Activated naive CD8-positive, alpha-beta T cell treated with anti-CD3 and anti-CD28 coated beads, Interleukin-2, amount 50 U/mL, for 16 hours (primary cell): ENCODE measurements around the gene HGF.

Source experiments
- DNase-seq: peaks from one replicate; pipeline ENCODE4 v3.0.0-alpha.2; 2020; ENCODE audit warnings: low read depth, low spot score

Gene HGF

GRCh38 chr7:81684033-81684432 lies 85.8 kb downstream of the HGF start:
- no peak for DNase-seq

DNA sequence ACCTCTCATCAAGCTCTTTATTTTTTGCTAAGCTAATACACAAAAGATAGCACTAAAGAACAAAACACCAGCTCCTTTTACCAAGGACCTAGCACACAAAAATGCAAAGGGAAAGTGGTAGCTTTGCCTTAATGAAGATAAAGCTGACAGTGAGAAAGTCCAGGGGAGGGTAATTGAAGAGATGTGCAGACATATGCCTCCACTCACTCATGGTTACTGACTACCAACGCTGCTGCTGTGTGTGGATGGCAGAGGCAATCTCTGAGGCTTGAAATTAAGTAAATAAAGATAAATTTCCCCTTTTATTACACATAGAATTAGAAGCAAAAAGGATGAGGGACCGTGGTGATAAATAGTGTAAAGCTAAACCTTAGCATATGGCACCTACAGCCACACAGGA lies 87.0 kb downstream of the HGF start:
- DNase-seq, result no peak

DNA sequence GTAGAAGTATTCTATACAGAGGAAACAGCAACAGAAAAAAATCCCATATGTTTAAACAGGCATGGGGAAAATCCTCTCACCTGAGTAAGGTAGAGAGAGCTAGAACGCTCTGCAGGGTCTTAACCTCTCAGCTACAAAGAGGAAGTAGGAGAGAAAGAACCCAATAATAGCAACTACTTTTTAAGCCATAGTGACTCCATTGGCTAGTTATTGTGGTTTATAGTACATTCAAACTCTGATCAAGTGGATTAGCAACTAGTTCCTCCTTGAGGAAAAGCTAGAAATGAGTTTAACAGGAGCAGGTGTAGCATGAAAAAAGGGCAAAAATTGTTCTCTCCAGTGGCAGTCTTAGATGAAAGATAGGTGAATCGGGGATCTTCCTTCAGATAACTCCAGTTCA lies 89.7 kb downstream of the HGF start:
- DNase-seq, result no peak

GRCh38 chr7:81676813-81677212 lies 93.0 kb downstream of the HGF start:
- DNase-seq, result no peak

DNA sequence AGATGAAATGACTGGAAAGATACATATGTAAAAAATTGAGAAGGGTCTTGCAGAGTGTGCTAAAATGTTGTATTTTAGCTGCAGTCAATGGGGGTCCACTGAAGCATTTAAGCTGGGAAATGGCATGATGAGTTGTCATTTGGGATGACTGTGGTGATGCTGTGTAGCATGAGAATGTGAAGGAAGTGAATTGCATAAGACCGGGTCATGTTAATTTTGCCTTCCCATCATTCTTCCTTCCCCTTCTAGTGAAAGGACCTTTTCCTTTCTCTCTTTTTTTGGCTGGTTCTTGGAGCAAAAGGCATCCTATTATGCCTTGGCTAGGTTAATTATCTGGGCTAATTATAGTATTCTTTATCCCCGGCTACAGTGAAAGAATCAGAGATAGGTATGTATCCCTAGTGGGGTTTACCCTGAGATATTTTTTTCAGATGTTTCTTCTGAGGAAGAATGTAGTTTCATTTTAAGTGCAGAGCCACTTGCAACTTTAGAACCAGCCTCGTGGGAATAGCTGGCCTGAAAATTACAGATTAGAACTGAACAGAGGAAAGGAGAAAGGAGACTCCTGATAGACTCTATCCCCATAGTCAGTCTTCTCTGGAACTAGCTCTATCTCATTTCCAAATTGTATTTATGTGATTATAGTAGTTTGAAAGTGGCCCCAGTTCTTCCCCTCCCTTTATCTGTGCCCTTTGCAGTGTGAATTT lies 93.6 kb downstream of the HGF start:
- no peak for DNase-seq

DNA sequence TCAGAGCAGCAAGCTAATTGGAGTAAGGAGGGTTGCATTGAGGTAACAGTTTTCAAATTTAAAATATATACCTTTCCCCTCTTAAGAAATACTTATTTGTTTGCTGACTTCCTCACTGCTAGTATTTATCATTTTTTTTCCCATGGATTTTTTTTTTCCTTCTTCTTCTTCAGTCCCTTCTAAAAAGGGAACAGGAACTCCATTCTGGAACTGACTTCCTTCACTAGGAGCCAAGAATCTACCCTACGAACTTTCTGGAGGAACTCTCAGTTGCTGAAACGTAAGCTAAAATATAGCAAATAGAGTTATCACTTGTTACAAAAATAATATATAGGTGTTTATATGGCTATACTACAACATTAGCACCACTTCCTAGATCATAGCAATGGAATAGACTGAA lies 95.4 kb downstream of the HGF start:
- no peak for DNase-seq

DNA sequence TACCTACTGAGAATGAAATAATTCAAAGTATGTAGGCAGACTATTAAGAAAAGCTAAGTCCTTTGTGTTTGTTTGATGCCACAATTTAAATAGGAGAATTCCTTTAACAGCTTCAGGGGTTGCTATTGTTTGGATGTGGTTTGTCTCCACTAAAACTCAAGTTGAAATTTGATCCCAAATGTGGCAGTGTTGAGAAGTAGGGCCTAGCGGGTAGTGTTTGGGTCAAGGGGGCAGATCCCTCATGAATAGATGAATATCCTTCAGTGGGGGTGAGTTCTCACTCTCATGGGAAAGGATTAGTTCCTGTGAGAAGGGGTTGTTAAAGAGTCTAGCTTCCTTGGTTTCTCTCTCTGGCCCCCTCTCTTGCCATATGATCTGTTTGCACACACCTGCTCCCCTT lies 97.0 kb downstream of the HGF start:
- DNase-seq, result no peak

GRCh38 chr7:81669476-81670105 lies 100.3 kb downstream of the HGF start:
- DNase-seq, result no peak

DNA sequence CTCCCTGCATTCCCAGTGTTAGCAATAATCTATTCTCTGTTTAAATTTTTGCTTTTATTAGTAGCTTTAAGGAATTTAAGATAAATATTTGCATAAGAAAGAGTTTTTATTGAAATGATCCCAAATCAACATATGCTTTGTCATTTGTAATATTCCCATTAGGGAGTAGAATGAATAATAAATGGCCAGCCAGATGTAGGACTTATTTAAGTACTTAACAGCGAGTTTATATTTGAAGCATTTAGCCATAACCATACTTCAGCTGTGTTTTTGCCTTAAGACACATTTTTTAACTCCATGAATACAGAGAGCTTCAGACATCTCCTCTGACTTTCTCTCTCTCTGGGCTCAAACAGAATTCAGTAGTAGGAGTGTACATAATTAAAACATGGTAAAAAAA lies 103.6 kb downstream of the HGF start:
- DNase-seq, result no peak

GRCh38 chr7:81665236-81665635 lies 104.6 kb downstream of the HGF start:
- DNase-seq, result no peak

DNA sequence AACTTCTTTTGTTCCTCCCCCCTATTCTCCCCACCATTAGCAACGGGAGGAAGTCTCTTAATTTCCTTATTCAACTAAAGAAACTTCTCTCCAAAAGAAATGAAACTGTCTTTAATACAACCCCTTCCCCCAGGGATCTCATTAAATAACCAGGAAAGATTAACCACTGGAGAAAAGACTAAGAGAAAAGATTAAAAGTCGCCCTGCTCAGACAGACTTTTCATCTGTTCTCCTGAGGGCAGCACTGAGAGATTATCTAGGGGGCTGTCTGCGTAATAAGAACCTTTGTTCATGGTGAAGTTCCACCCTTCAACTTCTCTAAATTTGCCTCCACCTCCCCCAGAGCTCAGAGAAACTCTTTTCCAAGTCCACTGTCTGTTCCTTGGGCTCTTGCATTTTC lies 105.5 kb downstream of the HGF start:
- DNase-seq, result no peak

DNA sequence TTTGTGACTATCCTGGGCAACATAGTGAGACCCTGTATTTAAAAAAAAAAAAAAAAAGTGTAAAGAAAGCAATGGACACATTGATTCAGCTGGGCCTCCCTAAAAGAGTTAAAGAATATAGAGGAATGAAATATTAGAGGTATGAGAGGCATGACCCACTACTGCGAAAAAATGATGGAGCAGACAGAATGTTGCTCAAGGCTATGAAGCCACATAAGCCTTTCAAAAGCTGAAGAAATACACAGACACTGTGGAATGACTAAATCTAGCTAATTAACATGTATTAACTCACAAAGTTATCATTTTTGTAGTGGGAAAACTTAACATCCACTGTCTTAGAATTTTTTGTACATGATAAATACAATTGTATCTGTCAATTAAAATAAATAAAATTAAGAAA lies 107.3 kb downstream of the HGF start:
- DNase-seq, result no peak

DNA sequence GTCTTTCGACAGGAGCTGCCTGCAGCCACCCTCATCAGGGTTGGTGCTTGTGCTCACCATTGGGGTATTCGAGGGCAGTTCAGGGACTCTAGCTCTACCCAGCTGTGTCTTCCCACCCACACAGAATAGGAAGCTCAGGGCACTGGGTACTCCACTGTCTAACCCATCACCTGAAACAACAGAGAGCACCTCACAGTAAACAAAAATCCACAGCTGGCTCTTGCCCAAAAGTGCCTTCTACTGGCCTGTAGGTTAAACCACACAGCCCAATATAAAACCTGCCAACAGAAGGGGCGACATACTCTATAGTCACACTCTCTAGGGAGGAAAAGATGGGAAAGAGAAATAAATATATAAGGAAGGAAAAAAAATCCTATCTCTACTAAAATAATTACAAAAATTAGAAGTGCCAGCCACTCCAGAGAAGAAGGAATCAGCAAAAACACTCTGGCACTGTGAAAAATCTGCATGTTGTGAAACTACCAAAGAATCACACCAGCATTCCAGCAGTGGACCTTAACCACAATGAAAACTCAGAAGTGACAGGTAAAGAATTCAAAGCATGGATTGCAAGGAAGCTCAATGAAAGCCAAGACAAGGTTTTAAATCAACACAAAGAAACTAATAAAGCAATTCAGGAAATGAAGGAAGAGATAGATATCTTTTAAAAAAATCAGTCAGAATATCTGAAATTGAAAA lies 110.0 kb downstream of the HGF start:
- DNase-seq, result no peak

GRCh38 chr7:81657551-81657950 lies 112.3 kb downstream of the HGF start:
- DNase-seq, result no peak

DNA sequence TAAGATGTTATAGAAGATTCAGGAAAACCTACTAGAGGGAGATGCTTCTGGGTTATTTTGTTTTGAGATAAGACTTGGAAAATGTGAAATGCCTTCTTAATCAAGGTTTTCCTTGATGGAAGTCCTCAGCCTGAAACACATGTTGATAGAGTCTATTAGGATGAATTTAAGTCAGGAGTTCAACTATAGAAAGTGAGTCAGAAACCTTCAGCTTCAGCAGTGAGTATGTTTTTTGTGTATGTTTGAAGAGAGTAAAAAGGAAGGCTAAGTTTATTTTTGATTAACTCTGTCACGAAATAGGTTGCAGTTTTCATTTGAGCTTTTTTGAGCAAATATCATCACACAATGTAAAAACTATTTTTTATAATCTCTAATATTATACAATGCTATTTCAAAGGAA lies 114.6 kb downstream of the HGF start:
- no peak for DNase-seq

DNA sequence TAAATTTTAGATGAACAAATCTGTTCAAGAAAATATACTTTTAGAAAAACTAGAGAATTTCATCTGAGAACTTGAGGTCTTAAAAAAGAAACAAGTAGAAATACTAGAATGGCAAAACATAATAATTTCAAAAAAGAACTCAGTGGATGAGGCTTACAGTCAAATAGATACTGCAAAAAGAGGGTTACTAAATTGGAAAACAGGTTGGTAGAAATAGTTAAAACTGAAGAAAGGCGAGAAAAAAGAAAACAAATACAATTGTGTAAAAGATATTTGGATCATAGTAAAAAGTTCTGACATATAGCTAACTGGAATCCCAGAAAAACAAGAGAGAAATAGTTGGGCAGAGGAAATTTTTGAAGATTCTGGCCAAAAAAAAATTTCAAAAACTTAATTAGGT lies 117.6 kb downstream of the HGF start:
- no peak for DNase-seq
